Hematopoietic multipotent progenitor cell treated with erythropoietin and hydrocortisone succinate and interleukin-3 and kit ligand, for 17 days (in vitro differentiated cells): ENCODE data around the gene CD28.

Experiments
- DNase-seq: peaks from one replicate; pipeline ENCODE4 v3.0.0-alpha.2; 2015; ENCODE audit warnings: low spot score

CD28 gene

GRCh38 chr2:203706403-203706802 lies at the start of gene CD28:
TSS of gene CD28 (plus strand) at chr2:203706639. CDS start at chr2:203706697, 58 bp downstream.
- DNase-seq = no peak

- no peak for DNase-seq
These were observed 46.9 kb upstream of the CD28 start for GRCh38 chr2:203659331-203660049.

GRCh38 chr2:203660465-203660864 lies 46.0 kb upstream of the CD28 start:
- no peak for DNase-seq

GRCh38 chr2:203661279-203661908 lies 45.0 kb upstream of the CD28 start:
- DNase-seq = no peak

- no peak for DNase-seq
These were observed 44.0 kb upstream of the CD28 start for GRCh38 chr2:203662487-203662886.

GRCh38 chr2:203662951-203663350 lies 43.5 kb upstream of the CD28 start:
- DNase-seq = no peak

GRCh38 chr2:203664029-203664755 lies 42.2 kb upstream of the CD28 start:
- no peak for DNase-seq

GRCh38 chr2:203667838-203668237 lies 38.6 kb upstream of the CD28 start:
- no peak for DNase-seq

- no peak for DNase-seq
These were observed 36.6 kb upstream of the CD28 start for GRCh38 chr2:203669820-203670219.

- DNase-seq = no peak
These were observed 35.5 kb upstream of the CD28 start for GRCh38 chr2:203670939-203671338.

GRCh38 chr2:203671876-203672275 lies 34.6 kb upstream of the CD28 start:
- no peak for DNase-seq

- no peak for DNase-seq
These were observed 33.6 kb upstream of the CD28 start for GRCh38 chr2:203672856-203673255.

- DNase-seq = no peak
These were observed 32.5 kb upstream of the CD28 start for GRCh38 chr2:203673933-203674332.

GRCh38 chr2:203675086-203675485 lies 31.4 kb upstream of the CD28 start:
- no peak for DNase-seq

GRCh38 chr2:203678971-203679370 lies 27.5 kb upstream of the CD28 start:
- no peak for DNase-seq

- DNase-seq = no peak
These were observed 27.0 kb upstream of the CD28 start for GRCh38 chr2:203679401-203679800.

- DNase-seq = no peak
These were observed 24.5 kb upstream of the CD28 start for GRCh38 chr2:203681978-203682377.

- no peak for DNase-seq
These were observed 23.7 kb upstream of the CD28 start for GRCh38 chr2:203682688-203683130.

GRCh38 chr2:203683421-203683820 lies 23.0 kb upstream of the CD28 start:
- DNase-seq = no peak

- DNase-seq = no peak
These were observed 22.4 kb upstream of the CD28 start for GRCh38 chr2:203683932-203684556.

- no peak for DNase-seq
These were observed 21.3 kb upstream of the CD28 start for GRCh38 chr2:203685081-203685621.

- no peak for DNase-seq
These were observed 20.5 kb upstream of the CD28 start for GRCh38 chr2:203685789-203686420.
